ENCODE measurements around the gene BID.

The BID gene

GRCh38 chr22:17774206-17774925 lies at the start of gene BID:
TSS of gene BID (minus strand) at chr22:17774469. CDS start at chr22:17750116, 24,353 bp downstream.
- peak; percentile 50 for ATAC-seq (ENCODE audit: insufficient read depth, low read depth)
- peak within 1 kb of the TSS; percentile 71 for H2AFZ ChIP-seq (ENCODE audit: low read depth, low read length)

DNA sequence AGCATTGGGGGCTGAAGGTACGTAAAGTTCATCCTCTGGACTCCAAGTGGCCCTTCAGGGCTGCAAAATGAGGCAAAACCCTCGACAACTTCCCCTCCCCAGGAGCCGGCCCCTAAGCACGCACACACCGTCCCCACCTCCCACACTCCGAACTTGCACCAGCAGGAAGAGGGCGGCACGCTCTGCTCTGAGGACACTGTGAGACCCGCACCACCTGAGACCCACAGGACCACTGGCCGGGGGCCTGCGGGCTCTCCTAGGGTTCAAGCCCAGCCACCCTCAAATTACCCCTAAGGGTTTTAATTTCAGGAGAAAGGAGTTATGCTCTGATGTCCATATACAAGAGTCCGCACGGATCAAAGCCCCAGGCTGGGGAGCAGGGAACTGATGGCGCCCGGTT lies 49.7 kb upstream of the BID start:
- no peaks in the 10 kb centered on the region for H3K9me3 ChIP-seq (ENCODE audit: insufficient read depth, low read length, severe bottlenecking)
- DNase-seq = no peak
- TF ChIP-seq EZH2 (IDR thresholded peaks at IDR 0.05; ENCODE audit: borderline replicate concordance, low read depth, low read length, severe bottlenecking) (no peak), CTCF (IDR thresholded peaks at IDR 0.05; ENCODE audit: borderline replicate concordance, extremely low read depth, low read length, poor library complexity, severe bottlenecking) (no peak)
- no peak overlapping the region for H3K4me3 ChIP-seq (ENCODE audit: low read depth in 1 of 2, low read length in 2 of 2)
- H2AFZ ChIP-seq (ENCODE audit: low read depth, low read length) = no peak overlapping the region
- no peak for ATAC-seq (ENCODE audit: insufficient read depth, low read depth)
- no peaks in the 10 kb centered on the region for H3K79me2 ChIP-seq (ENCODE audit: insufficient read depth, low read length)
- H4K20me1 ChIP-seq (ENCODE audit: insufficient read depth, low read length) = no peaks in the 10 kb centered on the region
- no peak overlapping the region for H3K9ac ChIP-seq (ENCODE audit: low read depth, low read length)
- H3K4me1 ChIP-seq (ENCODE audit: insufficient read depth, low read length) = no peaks in the 10 kb centered on the region
- H3K36me3 ChIP-seq (ENCODE audit: insufficient read depth, low read length) = peaks cover 37% of the 10 kb centered on the region
- no peaks in the 10 kb centered on the region for H3K27me3 ChIP-seq (ENCODE audit: insufficient read depth, low read length, poor library complexity)
- no peak overlapping the region for H3K27ac ChIP-seq (ENCODE audit: low read length)
- H3K4me2 ChIP-seq (ENCODE audit: insufficient read depth, low read length) = no peak overlapping the region

More at GRCh38 chr22:17774206-17774925, at the start of gene BID:
- TF ChIP-seq EZH2 (IDR thresholded peaks at IDR 0.05; ENCODE audit: borderline replicate concordance, low read depth, low read length, severe bottlenecking) (no peak), CTCF (IDR thresholded peaks at IDR 0.05; ENCODE audit: borderline replicate concordance, extremely low read depth, low read length, poor library complexity, severe bottlenecking) (no peak)
- peak within 1 kb of the TSS; percentile 97 for H3K4me2 ChIP-seq (ENCODE audit: insufficient read depth, low read length)
- H3K4me3 ChIP-seq (ENCODE audit: low read depth in 1 of 2, low read length in 2 of 2) = peak within 1 kb of the TSS; percentile 69 to 88
- peak within 1 kb of the TSS; percentile 77 for H3K27ac ChIP-seq (ENCODE audit: low read length)
- H3K4me1 ChIP-seq (ENCODE audit: insufficient read depth, low read length) = peaks cover 74% of the 10 kb centered on the region
- H3K9ac ChIP-seq (ENCODE audit: low read depth, low read length) = peak within 1 kb of the TSS; percentile 88
- peaks cover 41% of the 10 kb centered on the region for H4K20me1 ChIP-seq (ENCODE audit: insufficient read depth, low read length)
- H3K9me3 ChIP-seq (ENCODE audit: insufficient read depth, low read length, severe bottlenecking) = no peaks in the 10 kb centered on the region
- peaks cover 76% of the 10 kb centered on the region for H3K79me2 ChIP-seq (ENCODE audit: insufficient read depth, low read length)
- no peaks in the 10 kb centered on the region for H3K27me3 ChIP-seq (ENCODE audit: insufficient read depth, low read length, poor library complexity)
- peaks cover 28% of the 10 kb centered on the region for H3K36me3 ChIP-seq (ENCODE audit: insufficient read depth, low read length)
- peak; percentile 55 for DNase-seq

DNA sequence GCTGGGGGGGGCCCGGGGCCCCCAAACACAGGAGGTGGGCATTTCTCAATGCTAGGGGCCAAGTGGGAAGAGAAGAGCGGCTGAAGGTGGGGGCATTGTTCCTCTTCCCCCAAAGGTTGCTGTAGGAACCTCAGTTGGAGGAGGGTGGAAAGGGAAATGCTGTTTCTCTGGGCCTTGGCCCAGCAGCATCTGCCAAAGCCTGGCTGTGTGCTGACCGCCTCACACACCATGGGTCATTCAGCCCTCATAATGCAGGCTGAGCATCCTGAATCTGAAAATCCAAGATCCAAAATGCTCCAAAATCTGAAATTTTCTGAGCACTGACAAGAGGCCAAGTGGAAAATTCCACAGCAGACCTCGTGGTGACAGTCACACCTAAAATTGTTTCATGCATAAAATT lies 49.0 kb upstream of the BID start:
- Histone ChIP-seq H3K79me2 (ENCODE audit: insufficient read depth, low read length) (no peaks in the 10 kb centered on the region), H3K4me2 (ENCODE audit: insufficient read depth, low read length) (no peak overlapping the region), H3K4me1 (ENCODE audit: insufficient read depth, low read length) (no peaks in the 10 kb centered on the region), H3K9ac (ENCODE audit: low read depth, low read length) (no peak overlapping the region), H3K4me3 (ENCODE audit: low read depth in 1 of 2, low read length in 2 of 2) (no peak overlapping the region), H3K27me3 (ENCODE audit: insufficient read depth, low read length, poor library complexity) (no peaks in the 10 kb centered on the region), H4K20me1 (ENCODE audit: insufficient read depth, low read length) (no peaks in the 10 kb centered on the region), H3K27ac (ENCODE audit: low read length) (no peak overlapping the region), H2AFZ (ENCODE audit: low read depth, low read length) (no peak overlapping the region), H3K9me3 (ENCODE audit: insufficient read depth, low read length, severe bottlenecking) (no peaks in the 10 kb centered on the region), H3K36me3 (ENCODE audit: insufficient read depth, low read length) (peaks cover 30% of the 10 kb centered on the region)
- ATAC-seq (ENCODE audit: insufficient read depth, low read depth) (no peak), DNase-seq (no peak)
- no peak for TF ChIP-seq EZH2 (IDR thresholded peaks at IDR 0.05; ENCODE audit: borderline replicate concordance, low read depth, low read length, severe bottlenecking)
- TF ChIP-seq CTCF (IDR thresholded peaks at IDR 0.05; ENCODE audit: borderline replicate concordance, extremely low read depth, low read length, poor library complexity, severe bottlenecking) = no peak
